Measurements from ENCODE around the gene EFHD1.
"Not testable (repeated sequence)": the region's sequence is repeated elsewhere in the genome, so short reads cannot be mapped to it uniquely, and the experiment has no call there.

Gene EFHD1

GRCh38 chr2:232622563-232622962 lies 10.8 kb upstream of the EFHD1 start:
- DNase-seq, result no peak

GRCh38 chr2:232623768-232624765 lies 9.3 kb upstream of the EFHD1 start:
- no peak for DNase-seq

GRCh38 chr2:232626584-232626983 lies 6.8 kb upstream of the EFHD1 start:
- no peak for DNase-seq

GRCh38 chr2:232628466-232629128 lies 4.8 kb upstream of the EFHD1 start:
- DNase-seq, result no peak

- no peak for DNase-seq
Observed at GRCh38 chr2:232629129-232629475, 4.3 kb upstream of the EFHD1 start.

GRCh38 chr2:232632229-232632903 lies 1.0 kb upstream of the EFHD1 start:
- no peak for DNase-seq

GRCh38 chr2:232632904-232633412 lies 446 bp upstream of the EFHD1 start:
- DNase-seq, result no peak

- DNase-seq, result no peak
Observed at GRCh38 chr2:232634206-232635150, 1.1 kb downstream of the EFHD1 start.

- DNase-seq, result not testable (repeated sequence)
Observed at GRCh38 chr2:232635376-232635775, 2.0 kb downstream of the EFHD1 start.

- DNase-seq, result no peak
Observed at GRCh38 chr2:232635820-232636219, 2.4 kb downstream of the EFHD1 start.

- DNase-seq, result no peak
Observed at GRCh38 chr2:232636788-232637420, 3.5 kb downstream of the EFHD1 start.

GRCh38 chr2:232637866-232638583 lies 4.6 kb downstream of the EFHD1 start:
- DNase-seq, result no peak

GRCh38 chr2:232641153-232641848 lies 7.9 kb downstream of the EFHD1 start:
- DNase-seq, result no peak

- no peak for DNase-seq
Observed at GRCh38 chr2:232643147-232643425, 9.7 kb downstream of the EFHD1 start.

- no peak for DNase-seq
Observed at GRCh38 chr2:232643813-232644347, 10.5 kb downstream of the EFHD1 start.

- no peak for DNase-seq
Observed at GRCh38 chr2:232645061-232645460, 11.7 kb downstream of the EFHD1 start.

GRCh38 chr2:232646726-232647125 lies 13.3 kb downstream of the EFHD1 start:
- DNase-seq, result no peak

- DNase-seq, result no peak
Observed at GRCh38 chr2:232647261-232647660, 13.9 kb downstream of the EFHD1 start.

GRCh38 chr2:232649033-232649432 lies 15.6 kb downstream of the EFHD1 start:
- DNase-seq, result no peak

- DNase-seq, result no peak
Observed at GRCh38 chr2:232652505-232652851, 19.1 kb downstream of the EFHD1 start.

All from NCI-H2029 (cell line).